Glomerular visceral epithelial cell (primary cell): ENCODE measurements around the gene LRRC8D.
"Not testable (repeated sequence)": the region's sequence is repeated elsewhere in the genome, so short reads cannot be mapped to it uniquely, and the experiment has no call there.

Experiments
- DNase-seq: peaks from one replicate; pipeline ENCODE4 v3.0.0-alpha.2; 2016; ENCODE audit errors: extremely low spot score

Gene LRRC8D

DNA sequence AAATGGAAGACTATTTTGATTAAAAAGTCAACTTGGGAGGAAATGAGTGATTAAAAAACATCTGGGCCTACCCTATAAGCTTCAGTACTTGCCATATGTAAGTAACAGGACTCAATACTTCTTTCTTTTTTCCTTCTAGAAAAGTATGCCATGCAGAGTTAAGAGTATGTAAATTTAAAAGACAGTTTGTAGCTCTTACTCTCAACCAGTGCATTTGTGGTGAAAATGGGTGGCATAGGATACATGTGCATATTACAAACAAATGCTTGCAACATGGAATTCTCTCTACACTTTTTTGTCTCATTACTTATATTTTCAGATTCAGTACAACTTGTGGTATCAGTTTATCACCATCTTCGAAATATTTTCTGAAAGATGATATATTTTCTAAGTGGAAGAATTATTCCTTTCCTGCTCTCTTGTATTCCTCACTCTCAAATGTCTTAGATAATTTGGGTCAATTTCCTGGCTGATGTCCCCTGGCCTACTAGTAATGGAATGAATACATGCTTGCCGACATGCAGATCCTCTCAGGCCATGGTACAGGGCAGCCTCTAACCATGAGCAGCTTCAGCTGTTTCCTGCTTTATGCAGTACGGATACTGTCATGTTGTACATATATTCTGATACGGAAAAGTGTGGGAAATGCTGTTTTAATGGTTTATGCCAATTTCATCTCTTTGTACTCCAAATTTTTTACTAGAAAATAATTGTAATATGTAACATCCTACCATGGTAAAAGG lies 92.7 kb downstream of the LRRC8D start:
- DNase-seq = no peak

DNA sequence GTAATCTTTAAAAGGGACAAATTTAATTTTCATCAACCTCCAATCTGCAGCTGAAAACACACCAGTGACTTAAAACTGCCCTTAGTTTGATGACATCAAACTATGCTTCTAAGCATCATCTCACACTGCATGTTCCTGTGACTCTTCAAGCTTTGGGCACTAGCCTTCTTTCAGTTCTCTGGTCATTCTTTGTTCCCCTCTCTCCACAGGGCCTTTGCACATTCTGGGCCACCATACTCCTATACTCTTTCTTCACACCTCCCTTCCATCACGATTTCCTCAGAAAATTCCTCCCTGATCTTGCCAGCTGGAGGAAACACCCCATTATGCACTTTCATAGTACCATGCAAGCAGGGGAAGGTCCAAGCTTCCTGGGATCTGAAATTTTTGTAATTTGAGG lies 96.5 kb downstream of the LRRC8D start:
- no peak for DNase-seq

DNA sequence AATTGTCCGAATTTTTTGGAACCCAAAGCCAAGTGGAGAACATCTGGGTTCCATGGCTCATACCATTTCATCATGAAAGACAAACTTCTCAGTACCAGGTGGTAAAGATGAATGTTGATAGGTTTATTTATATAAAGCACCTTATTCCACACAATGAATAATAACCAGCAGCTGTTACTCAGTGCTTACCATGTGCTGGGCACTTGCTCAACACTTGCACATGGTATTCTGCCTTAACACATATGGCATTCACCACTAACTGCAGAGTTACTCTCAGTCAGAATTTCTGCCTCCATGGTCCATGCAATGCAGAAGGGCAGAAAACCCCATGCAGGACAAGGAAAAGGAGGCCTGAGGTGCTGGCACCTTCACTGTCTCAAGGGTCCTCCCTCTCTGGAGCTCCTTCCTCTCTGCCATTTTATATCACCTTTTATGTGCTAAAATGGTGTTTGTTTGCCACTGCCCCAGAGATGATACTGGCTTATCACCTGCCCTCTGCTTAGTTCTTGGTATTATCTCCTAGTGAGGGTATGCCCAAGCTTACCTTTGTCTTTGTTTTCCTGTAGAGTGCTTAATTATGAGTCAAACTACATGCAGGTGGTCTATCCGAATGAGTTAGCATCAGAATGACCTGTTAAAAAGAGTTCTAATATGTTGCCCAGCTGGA lies 97.4 kb downstream of the LRRC8D start:
- no peak for DNase-seq

GRCh38 chr1:89918794-89919155 lies 97.9 kb downstream of the LRRC8D start:
- peak; percentile 46 for DNase-seq

DNA sequence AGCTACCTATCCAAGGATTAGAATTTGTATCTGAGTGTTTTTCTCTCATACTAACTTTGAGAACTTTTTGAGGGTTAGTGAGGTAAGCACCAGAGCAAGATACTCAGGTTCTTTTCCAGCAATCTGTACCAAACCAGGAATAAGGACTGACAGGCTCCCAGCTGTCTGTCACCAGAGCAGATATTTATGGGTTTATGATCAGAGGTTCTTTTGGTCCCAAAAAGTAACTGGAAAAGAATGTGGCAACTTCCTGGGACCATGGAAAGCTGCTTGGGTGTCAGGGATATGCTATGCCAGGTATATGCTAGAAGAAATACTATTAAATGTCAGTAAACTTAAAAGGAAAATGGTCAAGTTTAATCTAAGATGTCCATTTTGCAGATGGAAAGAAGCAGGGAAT lies 98.3 kb downstream of the LRRC8D start:
- no peak for DNase-seq

DNA sequence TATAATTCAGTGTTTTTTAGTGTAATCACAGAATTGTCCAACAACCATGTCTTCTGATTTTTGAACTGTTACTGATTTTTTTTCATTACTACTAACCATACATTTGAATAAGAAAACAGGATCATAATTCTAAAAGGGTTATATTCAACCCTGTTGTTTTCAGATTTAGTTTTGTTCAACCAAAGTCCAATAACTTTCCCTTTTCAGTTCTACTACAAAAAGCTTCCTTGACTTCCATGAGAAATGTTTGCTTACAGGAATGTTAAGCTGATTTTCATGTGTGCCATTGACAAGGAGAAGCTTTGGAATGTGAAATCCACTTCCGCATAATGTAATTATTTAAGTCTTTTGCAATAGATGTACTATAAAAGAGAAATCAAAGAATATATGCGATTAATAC lies 102.1 kb downstream of the LRRC8D start:
- DNase-seq = no peak

- DNase-seq = no peak
Observed at GRCh38 chr1:89923517-89923916, 102.7 kb downstream of the LRRC8D start.

DNA sequence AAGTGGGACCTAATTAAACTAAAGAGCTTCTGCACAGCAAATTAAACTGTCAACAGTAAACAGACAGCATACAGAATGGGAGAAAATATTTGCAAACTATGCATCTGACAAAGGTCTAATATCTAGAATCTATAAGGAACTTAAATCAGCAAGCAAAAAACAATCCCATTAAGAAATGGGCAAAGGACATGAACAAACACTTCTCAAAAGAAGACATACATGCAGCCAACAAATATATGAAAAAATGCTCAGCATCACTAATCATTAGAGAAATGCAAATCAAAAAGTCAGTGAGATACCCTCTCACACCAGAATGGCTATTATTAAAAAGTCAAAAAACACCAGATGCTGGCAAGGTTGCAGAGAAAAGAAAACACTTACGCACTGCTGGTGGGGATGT lies 103.2 kb downstream of the LRRC8D start:
- not testable (repeated sequence) for DNase-seq

GRCh38 chr1:89927049-89927448 lies 106.2 kb downstream of the LRRC8D start:
- DNase-seq = no peak

- DNase-seq = no peak
Observed at GRCh38 chr1:89927478-89927877, 106.6 kb downstream of the LRRC8D start.

DNA sequence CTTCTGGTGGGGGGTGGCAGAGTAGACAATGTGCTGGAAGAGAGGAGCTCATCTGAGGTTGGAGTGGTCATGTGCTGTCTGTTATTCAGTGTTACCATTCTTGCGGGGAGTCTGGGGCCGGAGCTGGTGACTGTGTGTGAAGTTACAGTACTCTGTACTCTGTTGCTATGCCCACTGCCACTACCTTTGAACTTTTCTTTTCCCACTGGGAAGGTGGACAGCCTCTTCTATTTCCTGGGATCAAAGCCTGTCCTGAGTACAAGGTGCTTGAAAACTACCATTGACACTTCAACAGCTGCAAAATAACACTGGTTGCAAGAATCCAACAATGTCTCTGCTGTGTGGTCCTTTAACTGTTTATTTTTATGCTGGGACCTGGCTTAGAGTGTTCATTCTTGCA lies 107.7 kb downstream of the LRRC8D start:
- DNase-seq = no peak

GRCh38 chr1:89929467-89930063 lies 108.7 kb downstream of the LRRC8D start:
- no peak for DNase-seq

DNA sequence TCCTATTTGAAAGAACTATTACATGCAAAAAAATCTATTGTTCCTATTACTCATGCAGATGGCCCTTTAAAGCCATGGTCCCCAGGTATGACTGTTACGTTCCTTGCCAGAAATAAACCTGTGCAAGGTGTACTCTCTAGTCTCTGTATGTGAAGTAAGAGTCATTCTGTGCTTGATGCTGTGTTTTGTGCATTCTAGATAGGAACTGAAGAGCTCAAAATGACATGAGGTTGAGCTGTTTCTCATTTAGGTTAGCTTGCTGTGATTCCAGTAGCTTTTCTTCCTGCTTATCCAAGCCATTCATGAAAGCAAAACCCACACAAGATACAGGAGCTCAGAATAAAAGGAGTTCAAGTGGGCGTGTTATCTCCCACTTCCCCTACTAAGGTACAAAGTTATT lies 109.7 kb downstream of the LRRC8D start:
- DNase-seq = no peak

- DNase-seq = no peak
Observed at GRCh38 chr1:89931964-89932363, 111.1 kb downstream of the LRRC8D start.

DNA sequence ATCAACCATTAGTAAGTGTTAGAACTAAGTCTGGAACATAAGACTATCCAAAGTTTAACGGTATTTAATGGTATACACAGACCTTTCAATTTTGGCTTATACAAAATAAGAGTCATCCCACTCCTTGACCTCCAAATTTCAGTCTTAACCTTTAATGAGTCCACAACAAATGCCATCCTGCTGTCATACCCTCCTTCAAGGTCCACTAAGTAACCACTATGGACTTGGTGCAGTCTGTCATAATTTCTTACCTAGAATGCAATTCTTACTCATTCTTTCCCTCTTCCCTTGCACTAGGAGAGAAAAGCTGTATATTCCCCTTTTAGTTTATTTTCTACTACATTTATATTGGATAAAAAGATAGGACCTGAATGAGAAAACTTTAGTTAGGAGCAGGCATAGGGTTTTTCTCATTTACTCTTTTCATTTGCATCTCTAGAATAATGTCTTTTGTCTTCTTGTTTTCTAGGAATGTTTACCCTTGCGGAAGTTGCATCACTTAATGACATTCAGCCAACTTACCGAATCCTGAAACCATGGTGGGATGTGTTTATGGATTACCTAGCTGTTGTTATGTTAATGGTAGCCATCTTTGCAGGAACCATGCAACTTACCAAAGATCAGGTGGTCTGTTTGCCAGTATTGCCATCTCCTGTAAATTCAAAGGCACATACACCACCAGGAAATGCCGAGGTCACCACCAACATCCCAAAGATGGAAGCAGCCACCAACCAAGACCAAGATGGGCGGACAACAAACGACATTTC lies 111.9 kb downstream of the LRRC8D start:
- no peak for DNase-seq

GRCh38 chr1:89934461-89934860 lies 113.6 kb downstream of the LRRC8D start:
- DNase-seq = no peak

DNA sequence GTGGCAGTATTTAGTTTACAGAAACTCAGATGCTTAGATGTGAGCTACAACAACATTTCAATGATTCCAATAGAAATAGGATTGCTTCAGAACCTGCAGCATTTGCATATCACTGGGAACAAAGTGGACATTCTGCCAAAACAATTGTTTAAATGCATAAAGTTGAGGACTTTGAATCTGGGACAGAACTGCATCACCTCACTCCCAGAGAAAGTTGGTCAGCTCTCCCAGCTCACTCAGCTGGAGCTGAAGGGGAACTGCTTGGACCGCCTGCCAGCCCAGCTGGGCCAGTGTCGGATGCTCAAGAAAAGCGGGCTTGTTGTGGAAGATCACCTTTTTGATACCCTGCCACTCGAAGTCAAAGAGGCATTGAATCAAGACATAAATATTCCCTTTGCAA lies 114.4 kb downstream of the LRRC8D start:
- no peak for DNase-seq

- DNase-seq = no peak
Observed at GRCh38 chr1:89936694-89937093, 115.9 kb downstream of the LRRC8D start.

GRCh38 chr1:89938171-89939055 lies 117.6 kb downstream of the LRRC8D start:
- peak; percentile 49 for DNase-seq

DNA sequence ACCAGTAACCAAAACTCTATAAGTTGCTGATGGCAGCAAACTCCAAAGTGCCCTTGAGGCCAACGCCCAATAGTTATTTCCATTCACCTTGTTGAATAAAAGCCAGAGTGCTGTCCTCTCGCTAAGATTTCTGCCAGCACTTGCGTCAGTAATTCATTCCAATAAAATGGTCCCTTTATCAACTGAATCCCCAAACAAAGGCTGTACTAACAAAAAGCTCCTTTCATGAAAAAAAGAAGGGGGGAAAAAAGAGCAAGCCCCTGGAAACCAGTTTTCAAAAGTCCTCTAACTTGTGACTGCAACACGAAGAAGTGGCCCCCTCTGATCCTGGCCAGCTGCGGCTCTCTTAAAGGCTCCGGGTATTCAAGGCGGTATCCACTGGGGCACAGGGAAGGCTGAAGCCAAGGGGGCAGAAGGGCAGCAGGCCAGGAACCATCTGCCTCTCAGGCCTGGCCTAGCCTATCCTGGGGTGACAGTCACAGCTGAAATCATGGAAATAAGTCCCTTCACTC lies 118.3 kb downstream of the LRRC8D start:
- no peak for DNase-seq
